Measurements from ENCODE around the gene COL19A1.

Gene COL19A1

GRCh38 chr6:70072540-70073179 lies 206.3 kb downstream of the COL19A1 start:
- Mint-ChIP-seq H3K4me3 (no peak overlapping the region), H3K27me3 (ENCODE audit: low read depth, poor library complexity) (peaks cover 8% of the 10 kb centered on the region), H3K4me1 (no peaks in the 10 kb centered on the region), H3K36me3 (ENCODE audit: low read depth) (no peaks in the 10 kb centered on the region), H3K9me3 (no peaks in the 10 kb centered on the region), H3K27ac (no peak overlapping the region)
- no peak for DNase-seq
- no peak for TF ChIP-seq CTCF (IDR thresholded peaks at IDR 0.05)

GRCh38 chr6:70073637-70074036 lies 207.3 kb downstream of the COL19A1 start:
- no peak overlapping the region for H3K27ac Mint-ChIP-seq

GRCh38 chr6:70079241-70079640 lies 212.9 kb downstream of the COL19A1 start:
- H3K9me3 Mint-ChIP-seq = no peaks in the 10 kb centered on the region
- peaks cover 6% of the 10 kb centered on the region for H3K27me3 Mint-ChIP-seq (ENCODE audit: low read depth, poor library complexity)
- H3K4me3 Mint-ChIP-seq = no peak overlapping the region
- TF ChIP-seq CTCF (IDR thresholded peaks at IDR 0.05) = no peak
- H3K27ac Mint-ChIP-seq = no peak overlapping the region
- H3K36me3 Mint-ChIP-seq (ENCODE audit: low read depth) = no peaks in the 10 kb centered on the region
- DNase-seq = no peak
- no peaks in the 10 kb centered on the region for H3K4me1 Mint-ChIP-seq

More at GRCh38 chr6:70073637-70074036, 207.3 kb downstream of the COL19A1 start:
- Mint-ChIP-seq H3K36me3 (ENCODE audit: low read depth) (no peaks in the 10 kb centered on the region), H3K27me3 (ENCODE audit: low read depth, poor library complexity) (peaks cover 6% of the 10 kb centered on the region), H3K4me3 (no peak overlapping the region), H3K9me3 (no peaks in the 10 kb centered on the region), H3K4me1 (no peaks in the 10 kb centered on the region)
- TF ChIP-seq CTCF (IDR thresholded peaks at IDR 0.05) = no peak
- no peak for DNase-seq

- Mint-ChIP-seq H3K4me1 (no peaks in the 10 kb centered on the region), H3K27me3 (ENCODE audit: low read depth, poor library complexity) (peaks cover 3% of the 10 kb centered on the region), H3K9me3 (no peaks in the 10 kb centered on the region), H3K4me3 (no peak overlapping the region), H3K36me3 (ENCODE audit: low read depth) (no peaks in the 10 kb centered on the region), H3K27ac (no peak overlapping the region)
- DNase-seq = no peak
- TF ChIP-seq CTCF (IDR thresholded peaks at IDR 0.05) = no peak
These were observed 214.2 kb downstream of the COL19A1 start for GRCh38 chr6:70080443-70081070.

- DNase-seq = no peak
- no peaks in the 10 kb centered on the region for H3K36me3 Mint-ChIP-seq (ENCODE audit: low read depth)
- H3K27me3 Mint-ChIP-seq (ENCODE audit: low read depth, poor library complexity) = no peaks in the 10 kb centered on the region
- no peak overlapping the region for H3K4me3 Mint-ChIP-seq
- no peaks in the 10 kb centered on the region for H3K4me1 Mint-ChIP-seq
- no peak for TF ChIP-seq CTCF (IDR thresholded peaks at IDR 0.05)
- H3K9me3 Mint-ChIP-seq = no peaks in the 10 kb centered on the region
- H3K27ac Mint-ChIP-seq = no peak overlapping the region
These were observed 216.5 kb downstream of the COL19A1 start for GRCh38 chr6:70082830-70083229.

- no peak overlapping the region for H3K27ac Mint-ChIP-seq
- DNase-seq = no peak
- H3K36me3 Mint-ChIP-seq (ENCODE audit: low read depth) = no peaks in the 10 kb centered on the region
- H3K4me3 Mint-ChIP-seq = no peak overlapping the region
- no peaks in the 10 kb centered on the region for H3K4me1 Mint-ChIP-seq
- no peaks in the 10 kb centered on the region for H3K27me3 Mint-ChIP-seq (ENCODE audit: low read depth, poor library complexity)
- H3K9me3 Mint-ChIP-seq = no peaks in the 10 kb centered on the region
- no peak for TF ChIP-seq CTCF (IDR thresholded peaks at IDR 0.05)
These were observed 220.4 kb downstream of the COL19A1 start for GRCh38 chr6:70086806-70087205.
